GM19239 (cell line): ENCODE data around the gene CUBN.
"Not testable (repeated sequence)": the region's sequence is repeated elsewhere in the genome, so short reads cannot be mapped to it uniquely, and the experiment has no call there.

Experiments used
- DNase-seq: peaks from one replicate; pipeline ENCODE4 v3.0.0; 2011; ENCODE audit warnings: low spot score; ENCODE audit not compliant: insufficient read length
- FAIRE-seq: peaks from 2 replicates; lab custom pipeline; 2011; peaks lifted over from hg19 to GRCh38; lab: Jason Lieb, UNC

Gene CUBN

DNA sequence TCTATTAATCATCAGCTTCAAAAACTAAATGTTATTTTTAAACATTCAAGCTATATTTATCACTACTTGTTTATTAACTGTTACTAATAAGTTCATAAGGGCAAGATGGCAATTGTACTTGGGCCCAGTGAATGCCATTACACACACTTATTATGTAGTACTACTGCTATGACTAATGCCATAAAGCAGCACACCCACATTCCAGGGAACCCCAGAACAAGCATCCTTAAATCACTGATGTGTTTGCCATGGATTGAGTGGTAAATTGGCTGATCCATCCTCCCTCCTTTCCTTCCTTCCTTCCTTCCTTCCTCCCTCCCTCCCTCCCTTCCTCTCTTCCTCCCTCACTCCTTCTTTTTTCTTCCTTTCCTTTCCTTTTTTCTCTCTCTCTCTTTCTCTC is 275.0 kb downstream of the CUBN start:
- DNase-seq (no peak), FAIRE-seq (no peak)

DNA sequence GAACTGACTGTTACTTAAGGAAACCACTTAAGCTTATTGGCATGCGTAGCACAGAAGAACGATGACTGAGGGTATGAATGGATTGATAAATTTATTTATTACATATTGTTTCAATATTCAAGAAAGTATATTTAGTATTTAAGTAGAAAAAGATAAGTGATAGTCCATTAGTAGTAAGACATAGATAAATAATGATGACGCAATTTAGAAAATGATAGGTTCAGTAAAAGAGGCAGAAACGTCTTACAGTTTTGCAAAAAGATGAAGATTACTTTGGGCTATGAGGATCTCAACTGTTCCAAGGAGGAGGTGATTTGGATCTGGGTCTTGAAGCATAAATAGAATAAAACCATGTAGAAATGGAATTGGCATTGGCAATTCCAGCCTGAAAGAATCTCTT is 275.8 kb downstream of the CUBN start:
- FAIRE-seq (no peak), DNase-seq (no peak)

DNA sequence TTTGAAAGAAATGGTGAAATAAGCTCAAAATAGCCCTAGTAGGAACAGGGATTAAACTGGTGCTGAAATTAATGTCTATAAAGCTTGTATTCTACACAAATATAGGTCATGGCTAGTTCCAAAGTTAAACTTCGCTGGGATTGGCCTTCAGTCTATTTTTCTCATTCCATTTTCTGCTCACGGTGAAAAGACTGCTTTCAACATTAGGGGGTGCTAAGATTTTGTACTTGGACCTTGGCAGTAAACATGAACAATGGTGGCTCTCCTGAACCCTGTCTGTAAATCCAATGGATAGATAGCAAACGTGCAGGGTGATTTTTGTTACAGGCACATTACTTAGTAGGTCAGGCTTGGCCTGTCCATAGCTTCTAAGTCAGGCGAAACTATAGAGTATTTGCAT is 276.4 kb downstream of the CUBN start:
- FAIRE-seq (no peak), DNase-seq (no peak)

DNA sequence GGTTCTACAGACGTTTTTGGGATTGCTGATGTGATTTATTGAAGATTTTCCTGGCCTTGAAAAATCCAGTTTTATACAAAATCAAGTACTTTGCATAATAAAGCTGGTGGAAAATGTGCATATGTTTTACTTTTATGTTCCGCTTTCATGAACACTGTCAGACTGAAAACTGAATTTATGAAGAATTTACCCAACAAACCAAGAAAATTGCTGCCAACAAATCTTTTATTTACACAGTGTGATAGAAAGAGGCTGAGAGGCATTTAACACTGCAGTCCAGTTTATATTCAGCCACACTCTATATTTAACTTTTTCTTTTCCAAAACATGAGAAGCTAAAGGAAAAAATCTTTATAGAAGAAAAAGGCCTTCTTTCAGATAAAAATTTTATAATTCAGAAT is 277.0 kb downstream of the CUBN start:
- FAIRE-seq, result no peak
- no peak for DNase-seq

DNA sequence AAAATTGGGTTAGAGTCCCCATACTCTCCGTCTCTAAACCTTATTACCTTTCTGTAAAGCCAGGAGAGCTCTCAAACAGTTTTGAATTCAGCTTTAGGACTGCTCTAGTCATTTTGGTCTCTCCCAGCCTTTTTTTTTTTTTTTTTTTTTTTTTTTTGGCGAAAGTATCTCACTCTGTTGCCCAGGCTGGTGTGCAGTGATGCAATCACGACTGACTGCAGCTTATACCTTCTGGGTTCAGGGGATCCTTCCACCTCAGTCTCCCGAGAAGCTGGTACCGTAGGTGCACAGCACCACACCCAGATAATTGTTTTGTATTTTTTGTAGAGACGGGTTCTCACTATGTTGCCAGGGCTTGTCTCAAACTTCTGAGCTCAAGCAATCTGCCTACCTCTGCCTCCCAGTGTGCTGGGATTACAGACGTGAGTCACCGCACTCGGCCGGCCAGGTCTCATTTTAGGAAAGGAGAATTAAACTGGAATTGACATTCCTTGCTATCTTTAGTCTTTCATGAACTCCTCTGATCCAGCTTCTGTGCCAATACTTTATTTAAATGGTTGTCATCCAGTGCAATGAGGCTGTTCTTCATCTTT is 281.0 kb downstream of the CUBN start:
- FAIRE-seq (no peak), DNase-seq (no peak)

DNA sequence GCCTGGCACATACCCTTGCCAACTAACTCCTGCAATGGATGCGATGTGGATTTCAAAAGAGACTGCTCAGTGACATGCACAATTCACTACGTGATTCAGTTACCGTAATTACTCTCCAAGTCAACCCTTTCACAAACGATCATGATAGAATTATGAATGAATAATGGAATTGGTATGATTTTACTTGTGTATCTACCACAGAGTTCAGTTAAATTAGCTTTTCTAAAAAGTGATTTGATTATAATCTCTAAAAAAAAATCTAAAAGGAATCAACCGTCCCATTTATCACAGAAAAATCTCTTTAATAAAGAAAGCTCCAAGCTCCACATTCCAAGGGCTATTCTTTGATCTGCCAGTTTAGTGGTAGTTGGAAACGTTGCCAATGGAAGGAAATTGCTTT is 282.0 kb downstream of the CUBN start:
- FAIRE-seq (no peak), DNase-seq (no peak)

DNA sequence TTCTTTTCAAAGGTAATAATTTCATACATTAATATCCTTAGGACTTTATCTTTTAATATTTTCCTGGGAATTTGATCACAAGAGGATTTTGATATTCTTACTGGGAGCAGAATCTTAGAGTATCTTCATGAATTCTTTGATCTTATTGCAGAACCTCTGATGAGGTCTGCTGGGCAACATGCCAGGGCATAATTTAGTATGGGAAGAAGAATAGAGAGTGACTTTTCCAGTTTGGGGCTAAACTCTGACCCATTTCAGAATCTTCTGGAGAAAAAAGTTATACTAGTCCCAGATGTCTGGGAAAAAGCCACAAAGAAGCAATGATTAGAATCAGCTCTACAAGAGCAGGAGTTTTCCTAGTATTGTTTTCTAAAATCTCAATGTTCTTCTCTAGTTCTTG is 284.4 kb downstream of the CUBN start:
- FAIRE-seq, result no peak
- DNase-seq, result no peak

DNA sequence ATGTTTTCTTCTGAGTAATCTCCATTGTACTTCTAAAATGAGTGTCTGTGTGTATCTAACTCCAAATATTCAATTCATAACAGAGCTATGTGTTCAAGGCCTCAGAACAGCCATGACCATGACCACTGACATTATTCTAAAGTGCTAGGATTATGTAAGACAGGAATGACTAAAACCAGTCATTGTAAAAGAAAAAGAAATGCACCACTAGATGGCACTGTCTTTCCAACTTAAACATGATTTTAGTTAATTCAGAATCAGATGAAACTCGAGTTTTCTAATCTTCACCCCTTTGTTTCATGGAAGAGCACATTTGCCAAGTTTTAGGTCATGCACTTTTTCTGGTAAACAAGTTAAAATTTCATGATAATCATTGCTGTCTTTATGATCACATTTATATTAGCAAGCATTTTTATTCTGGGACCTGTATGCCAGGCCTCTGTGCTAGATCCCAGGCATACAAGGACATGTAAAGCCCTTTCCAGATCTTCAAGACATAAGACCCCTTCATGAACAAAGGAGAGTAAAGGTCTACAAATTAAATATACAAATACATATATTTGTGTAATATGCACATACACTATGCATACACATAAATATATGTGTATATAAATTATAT is 286.2 kb downstream of the CUBN start:
- FAIRE-seq (peak; percentile 71), DNase-seq (no peak)

DNA sequence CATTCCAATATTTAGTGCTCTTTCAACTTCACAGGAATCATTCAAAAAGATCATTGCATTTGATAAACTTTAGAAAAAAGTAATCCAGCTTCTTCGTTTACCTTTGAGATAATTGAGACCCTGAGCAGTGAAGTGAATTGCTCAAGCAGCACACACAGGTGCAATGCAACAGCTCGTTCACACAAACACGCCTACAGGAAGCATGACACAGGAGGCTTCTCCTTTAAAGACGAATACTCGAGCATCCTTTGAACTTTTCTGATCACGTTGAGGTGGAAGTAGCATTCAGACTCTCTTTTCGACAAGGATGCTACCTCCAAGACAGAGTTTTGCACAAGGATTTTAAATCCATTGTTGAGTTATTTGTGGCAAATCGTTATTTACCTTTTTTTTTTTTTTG is 294.4 kb downstream of the CUBN start:
- no peak for DNase-seq
- no peak for FAIRE-seq

DNA sequence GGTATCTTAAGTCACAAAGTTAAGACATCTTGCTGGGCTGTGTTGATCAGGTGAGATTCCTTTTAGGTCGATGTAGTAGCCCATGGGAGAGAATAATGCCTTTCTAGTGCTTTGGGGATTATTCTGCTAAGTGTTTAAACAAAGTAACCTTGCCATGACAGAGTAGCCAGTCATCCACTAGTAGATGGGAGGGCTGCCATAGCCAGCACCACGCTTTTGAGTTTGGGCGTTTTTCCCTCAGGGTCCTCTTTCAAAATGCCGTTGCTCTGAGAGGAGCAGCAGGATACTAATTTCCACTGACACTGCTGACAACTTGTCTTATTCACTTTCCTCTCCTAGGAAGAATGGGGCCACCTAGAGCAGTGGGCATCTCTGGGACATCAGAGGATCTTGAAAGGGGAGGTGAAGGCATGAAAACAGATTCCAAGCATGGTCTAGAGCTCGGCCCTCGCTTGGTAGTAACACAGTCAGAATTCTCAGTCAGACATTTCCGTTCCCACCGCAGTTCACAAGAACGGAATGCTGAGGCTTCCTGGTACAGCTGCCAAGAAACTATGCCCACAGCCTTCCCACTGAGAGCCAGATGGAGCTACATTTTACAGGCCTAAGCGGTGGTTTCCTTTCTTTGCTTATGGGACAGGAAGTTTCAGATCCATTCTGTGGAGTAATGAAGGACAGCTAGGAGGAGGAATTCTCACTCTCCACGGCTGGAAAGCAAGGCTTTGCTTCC is 297.1 kb downstream of the CUBN start:
- DNase-seq, result no peak
- no peak for FAIRE-seq

DNA sequence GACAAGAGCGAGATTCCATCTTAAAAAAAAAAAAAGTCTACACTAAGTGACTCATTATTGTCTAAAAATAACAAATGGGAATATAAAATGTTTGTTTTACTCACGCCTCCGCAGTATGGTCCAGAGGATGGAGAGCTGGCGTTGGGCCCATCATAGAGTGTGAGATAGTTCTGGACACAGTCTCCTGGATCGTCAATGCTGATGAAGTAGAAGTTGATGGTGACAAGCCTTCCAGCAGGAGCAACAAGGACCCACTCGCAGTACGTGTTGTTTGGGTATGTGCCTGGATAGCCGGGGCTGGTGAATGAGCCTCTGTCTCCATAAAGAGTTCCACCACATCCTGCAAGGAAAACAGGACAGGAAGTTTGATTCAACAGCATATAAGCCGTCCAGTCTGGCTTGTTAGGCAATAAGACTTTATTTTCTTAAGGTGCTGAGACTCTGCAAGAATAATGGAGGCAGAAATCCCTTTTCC is 300.9 kb downstream of the CUBN start:
- DNase-seq, result no peak
- no peak for FAIRE-seq

DNA sequence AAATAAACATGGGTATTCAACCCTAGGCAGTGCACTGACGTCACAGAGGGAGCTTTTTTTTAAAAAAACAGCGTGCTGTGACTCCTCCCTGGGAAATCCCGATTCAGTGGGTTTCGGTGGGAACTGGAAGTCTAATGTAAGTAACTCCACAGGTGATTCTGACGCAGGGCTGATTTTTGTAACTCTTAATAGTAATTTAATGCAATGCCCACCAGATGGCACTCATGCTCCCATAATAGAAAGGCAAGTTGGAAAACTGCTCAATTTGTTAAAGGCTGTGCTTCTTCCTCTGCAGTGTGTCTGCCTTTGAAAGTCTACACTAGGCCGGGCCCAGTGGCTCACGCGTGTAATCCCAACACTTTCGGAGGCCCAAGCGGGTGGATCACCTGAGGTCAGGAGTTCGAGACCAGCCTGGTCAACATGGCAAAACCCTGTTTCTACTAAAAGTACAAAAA is 301.5 kb downstream of the CUBN start:
- peak; percentile 90 for FAIRE-seq
- DNase-seq, result no peak

DNA sequence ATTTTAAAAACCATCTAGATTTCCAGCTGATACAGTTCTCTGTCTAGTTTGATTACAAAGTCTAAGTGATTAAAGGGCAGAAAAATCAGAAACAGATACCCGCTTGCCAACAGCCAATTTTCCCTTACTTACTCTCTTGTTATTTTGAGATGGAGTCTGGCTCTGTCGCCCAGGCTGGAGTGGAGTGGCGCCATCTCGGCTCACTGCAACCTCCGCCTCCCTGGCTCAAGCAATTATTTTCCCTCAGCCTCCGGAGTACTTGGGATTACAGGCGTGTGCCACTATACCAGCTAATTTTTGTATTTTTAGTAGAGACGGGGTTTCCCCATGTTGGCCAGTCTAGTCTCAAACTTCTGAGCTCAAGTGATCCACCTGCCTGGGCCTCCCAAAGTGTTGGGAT is 302.1 kb downstream of the CUBN start:
- not testable (repeated sequence) for DNase-seq, FAIRE-seq

DNA sequence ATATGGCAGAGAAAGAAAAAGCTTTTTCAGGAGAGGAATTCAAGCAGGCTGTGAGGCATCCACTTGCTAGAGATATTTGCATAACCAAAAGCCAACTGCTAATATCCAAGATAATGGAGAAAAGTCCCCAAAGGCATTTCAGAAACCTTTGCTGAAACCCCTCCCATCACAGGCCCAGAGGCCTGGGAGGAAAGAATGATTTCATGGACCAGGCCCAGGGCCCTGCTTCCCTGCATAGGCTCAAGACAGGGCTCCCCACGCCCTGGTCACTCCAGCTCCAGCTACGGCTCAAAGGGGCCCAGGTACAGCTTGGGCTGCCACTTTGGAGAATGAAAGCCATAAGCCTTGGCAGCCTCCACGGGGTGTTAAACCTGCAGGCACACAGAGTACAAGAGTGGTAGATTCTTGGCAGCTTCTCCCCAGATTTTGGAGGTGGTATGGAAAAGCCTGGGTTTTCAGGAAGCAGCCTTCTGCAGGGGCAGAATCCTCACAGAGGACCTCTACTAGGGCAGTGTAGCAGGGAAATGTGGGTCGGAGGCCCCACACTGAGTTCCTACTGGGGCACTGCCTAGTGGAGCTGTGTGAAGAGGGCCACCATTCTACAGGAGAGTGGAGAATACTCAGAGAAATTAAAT is 306.8 kb downstream of the CUBN start:
- FAIRE-seq (no peak), DNase-seq (no peak)

DNA sequence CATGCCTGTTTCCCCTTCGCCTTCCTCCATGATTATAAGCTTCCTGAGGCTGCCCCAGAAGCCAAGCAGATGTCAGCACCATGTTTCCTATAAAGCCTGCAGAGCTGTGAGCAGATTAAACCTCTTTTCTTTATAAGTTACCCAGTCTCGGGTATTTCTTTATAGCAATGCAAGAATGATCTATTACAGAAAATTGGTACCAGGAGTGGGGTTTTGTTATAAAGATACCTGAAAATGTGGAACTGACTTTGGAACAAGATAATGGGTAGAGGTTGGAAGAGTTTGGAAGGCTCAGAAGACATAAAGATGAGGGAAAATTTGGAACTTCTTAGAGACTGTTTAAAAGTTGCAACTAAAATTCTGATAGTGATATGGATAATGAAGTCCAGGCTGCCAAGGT is 307.6 kb downstream of the CUBN start:
- no peak for DNase-seq
- FAIRE-seq, result no peak

DNA sequence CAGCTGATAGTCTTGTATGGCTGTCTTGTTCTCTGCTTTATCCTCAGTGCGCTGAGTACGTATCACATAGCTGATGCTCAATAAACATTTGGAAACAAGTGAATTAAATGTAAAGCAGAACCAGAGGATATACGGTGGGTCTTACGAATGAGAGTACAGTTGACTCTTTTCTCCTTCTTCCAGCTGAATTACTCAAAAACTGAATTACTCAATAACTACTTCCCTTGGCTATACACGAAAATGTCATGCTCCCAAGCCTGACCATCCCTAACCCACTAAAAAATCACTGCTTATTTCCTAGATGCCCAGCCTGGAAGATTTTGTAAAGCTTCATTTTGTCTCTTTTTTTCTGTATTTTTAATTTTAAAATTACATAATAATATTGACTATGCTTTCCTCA is 309.2 kb downstream of the CUBN start:
- DNase-seq (no peak), FAIRE-seq (no peak)

DNA sequence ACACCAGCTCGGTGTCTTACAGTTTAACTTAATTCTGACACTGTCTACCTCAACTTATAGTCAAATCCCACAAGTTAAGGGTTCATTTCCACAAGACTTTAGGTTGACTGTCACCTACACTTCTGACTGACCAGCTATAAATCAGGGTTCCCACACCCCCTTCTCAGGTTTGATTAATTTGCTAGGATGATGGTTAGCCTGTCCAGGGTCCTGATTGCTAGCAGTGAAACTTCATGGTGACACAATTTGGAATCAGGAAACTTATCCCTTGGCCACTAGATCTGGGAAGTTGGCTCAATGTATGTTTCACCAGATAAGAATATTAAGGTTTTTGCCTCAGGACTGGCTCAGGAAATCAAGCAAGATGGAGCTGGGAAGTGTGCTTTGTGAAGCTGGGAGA is 309.6 kb downstream of the CUBN start:
- no peak for DNase-seq
- FAIRE-seq, result no peak

DNA sequence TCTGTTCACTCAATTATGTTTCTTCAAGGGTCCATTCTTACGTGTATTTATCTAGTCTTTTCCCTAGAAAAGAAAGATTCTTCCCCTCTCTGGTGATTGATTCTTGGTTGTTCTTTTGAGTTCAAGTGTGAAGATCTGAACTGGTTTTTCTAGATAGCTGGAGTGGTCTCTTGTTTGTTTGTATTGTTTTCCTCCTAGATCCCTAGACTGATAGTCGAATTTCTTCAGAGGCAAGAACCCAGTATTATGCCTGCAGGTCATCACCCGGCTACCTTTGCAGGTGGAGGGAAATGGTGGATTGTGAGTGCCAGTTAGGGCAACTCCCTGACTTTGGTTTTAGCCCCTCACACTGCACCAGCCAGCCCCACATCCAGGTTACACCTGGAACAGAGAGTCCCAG is 310.2 kb downstream of the CUBN start:
- no peak for FAIRE-seq
- DNase-seq, result no peak

DNA sequence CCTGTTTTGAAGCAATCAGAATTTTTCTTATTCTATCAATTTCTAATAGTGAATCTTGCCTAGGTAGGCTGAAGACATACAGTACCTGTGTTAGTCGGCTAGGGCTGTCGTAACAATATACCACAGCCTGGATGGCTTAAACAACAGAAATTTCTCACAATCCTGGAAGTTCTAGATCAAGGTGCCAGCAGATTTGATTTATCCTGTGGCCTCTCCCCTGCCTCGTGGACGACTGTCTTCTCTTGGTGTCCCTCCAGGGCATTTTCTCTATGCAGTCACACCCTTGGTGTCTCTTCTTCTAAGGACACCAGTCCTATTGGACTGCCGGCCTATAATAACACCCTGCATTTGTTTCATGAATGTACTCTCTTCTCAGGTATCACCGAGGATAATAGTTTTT is 310.6 kb downstream of the CUBN start:
- no peak for FAIRE-seq
- DNase-seq, result no peak

DNA sequence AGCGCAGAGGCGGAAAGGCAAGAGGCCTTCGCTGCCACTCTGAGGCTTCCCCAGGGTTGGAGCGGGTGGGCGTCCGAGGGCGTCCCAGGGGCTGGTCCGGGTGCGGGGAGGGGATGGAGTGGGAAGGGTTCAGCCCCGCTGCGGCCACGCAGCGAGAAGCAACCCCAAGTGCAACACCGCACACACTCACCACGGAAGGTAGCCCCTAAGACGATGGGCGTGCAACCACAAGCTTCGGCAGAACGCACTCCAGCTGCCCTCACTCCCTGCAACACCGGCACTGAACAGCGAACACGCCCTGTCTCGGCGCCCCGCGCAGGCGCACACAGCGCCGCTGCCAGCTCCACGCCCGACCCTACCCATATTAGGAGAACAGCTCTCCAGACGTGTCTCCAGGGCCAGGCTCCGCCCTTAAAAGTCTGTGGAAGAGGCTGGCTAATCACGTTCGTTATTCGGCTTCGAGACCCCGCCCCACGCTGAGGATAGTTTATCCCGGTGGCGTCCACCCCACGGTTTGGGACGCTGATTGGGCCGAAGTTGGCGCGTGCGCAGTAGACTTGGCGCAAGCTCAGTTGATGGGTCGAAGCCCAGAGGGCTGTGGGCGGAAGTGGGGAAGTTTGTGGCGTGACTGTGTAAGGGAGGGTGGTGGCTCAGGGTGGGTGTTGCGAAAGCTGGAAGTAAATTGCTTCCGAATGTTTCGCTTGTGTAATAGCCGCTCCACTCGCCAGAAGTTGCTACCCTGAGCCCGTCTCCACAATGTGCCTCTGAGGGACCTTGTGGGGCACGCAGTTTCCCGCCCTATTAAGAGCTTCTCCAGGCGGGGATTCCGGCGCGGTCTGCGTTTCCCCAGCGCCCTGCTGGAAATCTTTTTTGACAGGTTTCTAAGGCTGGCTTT is 312.2 kb downstream of the CUBN start, which contains the start of gene RSU1:
Gene RSU1, minus strand, starts transcription at position 300 of the 895 bp plus-strand sequence. CDS start 343 bp downstream, outside the sequence.
- DNase-seq (peak; percentile 87), FAIRE-seq (peak; percentile 99)
